Regular cardiac myocyte (primary cell): ENCODE measurements around the gene F8A2. TPM values are rescaled to one million over a fixed set of nuclear protein-coding genes. Genes with fewer than 3 reads are reported as not detected.

Experiments
- total RNA-seq: library from RNA; depleted of rRNA; stranded (reverse); fragments of >200 nt; gene quantifications from 2 replicates; pipeline ENCODE4 v1.2.3, GENCODE V29; 2014

F8A2 gene
- not detected in 2 replicates for total RNA-seq

GRCh38 chrX:155381843-155382528 lies at the start of gene F8A2:
TSS of gene F8A2 (plus strand) at chrX:155382095. CDS start at chrX:155382115, 20 bp downstream.

DNA sequence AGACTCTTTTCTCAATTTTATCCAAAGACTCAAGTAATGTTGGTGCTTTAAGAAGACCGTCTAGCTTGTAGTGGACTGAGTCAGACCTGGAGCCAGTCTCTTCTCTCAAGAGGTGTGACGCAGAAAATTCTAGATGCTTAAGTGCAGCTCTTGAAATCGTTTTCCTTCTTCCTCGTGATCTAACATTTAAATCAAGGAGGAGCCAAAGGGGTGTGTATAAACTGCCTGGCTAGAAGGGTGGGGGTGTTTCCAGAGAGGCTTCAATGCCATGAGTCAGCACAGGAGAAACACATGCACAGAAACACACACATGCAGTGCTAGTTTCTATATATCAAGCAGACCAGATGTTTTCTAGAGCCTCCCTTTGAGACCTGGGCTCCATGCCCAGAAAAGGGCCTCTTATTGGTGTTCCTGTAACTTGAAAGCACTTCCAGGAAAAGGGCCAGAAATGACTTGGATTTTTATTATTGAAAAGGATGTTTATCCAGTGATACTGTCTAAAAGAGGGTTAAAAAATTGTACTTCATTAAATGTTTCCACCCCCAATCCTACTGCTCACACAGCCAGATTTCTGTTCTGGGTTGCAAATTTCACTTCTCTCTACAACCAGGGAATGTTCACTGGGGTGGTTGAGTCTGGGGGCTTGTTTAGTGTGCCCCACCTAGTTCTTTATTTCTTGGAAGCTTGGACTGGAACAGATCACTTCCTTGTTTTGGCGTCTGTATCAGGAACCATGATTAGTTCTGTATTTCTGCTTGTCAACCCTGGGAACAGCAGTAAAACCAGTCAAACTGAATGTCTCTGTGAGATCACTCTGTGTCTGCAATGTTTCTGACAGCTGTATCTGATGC lies 47.2 kb upstream of the F8A2 start, which contains the start of gene CLIC2:
CLIC2 (minus strand) TSS at position 129 of the 851 bp plus-strand sequence. CDS start 187 bp downstream, outside the sequence.

Other genes starting within 250 kb of the F8A2 start
- 67.7 and 94.7 TPM in 2 replicates for gene VBP1, start 165.6 kb upstream of the F8A2 start, total RNA-seq
- 0.38 and 0.56 TPM in 2 replicates for gene RAB39B, start 117.6 kb upstream of the F8A2 start, total RNA-seq
- gene CLIC2, start 47.5 kb upstream of the F8A2 start, total RNA-seq = under 0.01 and 0.85 TPM in 2 replicates
- gene F8A3, start 76.5 kb downstream of the F8A2 start, total RNA-seq = 2.7 and 2.8 TPM in 2 replicates
- 0.19 and 0.56 TPM in 2 replicates for gene SPRY3, start 230.5 kb downstream of the F8A2 start, total RNA-seq
- 15.3 and 16.3 TPM in 2 replicates for gene TMLHE, start 230.9 kb downstream of the F8A2 start, total RNA-seq